H1 (cell line): ENCODE results near the gene CAPN11. TPM values are rescaled to one million over a fixed set of nuclear protein-coding genes. Genes with fewer than 3 reads are reported as not detected.

Experiments used
- CTCF ChIA-PET: fragments of 300-600 bp; sonication (Branson Sonifier 250); formaldehyde crosslinking; loops from one replicate; lab custom pipeline; 2021; ENCODE audit not compliant: partially characterized antibody; lab: Charles Lee
- POLR2A ChIA-PET: fragments of 300-600 bp; sonication (Branson Sonifier 250); formaldehyde crosslinking; loops from one replicate; lab custom pipeline; 2021; ENCODE audit warnings: inconsistent platforms; ENCODE audit not compliant: partially characterized antibody; lab: Charles Lee
- DNase-seq, 2 experiments: peaks; one replicate each; pipeline versions ENCODE4 v3.0.0 to v3.0.0-alpha.2; 2010 to 2022; ENCODE audit warnings: low spot score in 2 of 2, low read depth in 1 of 2, mixed read lengths in 1 of 2
- FAIRE-seq: peaks from 2 replicates; lab custom pipeline; 2011; peaks lifted over from hg19 to GRCh38; lab: Jason Lieb, UNC
- H2AFZ ChIP-seq: 2 replicates; pipeline ENCODE4 v1.8.1; 2012; ENCODE audit warnings: low read length, inconsistent platforms
- H2AK5ac ChIP-seq: 2 replicates; pipeline ENCODE4 v1.6.1; 2013; ENCODE audit warnings: low read depth, low read length
- H2BK120ac ChIP-seq: replicated peaks from 2 replicates; pipeline ENCODE3; 2013; ENCODE audit warnings: low read depth, low read length, inconsistent platforms
- H2BK12ac ChIP-seq: 2 replicates; pipeline ENCODE4 v1.6.1; 2013; ENCODE audit warnings: low read depth, low read length
- H2BK15ac ChIP-seq: 2 replicates; pipeline ENCODE4 v1.6.1; 2013; ENCODE audit warnings: low read length
- H2BK20ac ChIP-seq: 2 replicates; pipeline ENCODE4 v1.6.1; 2013; ENCODE audit warnings: low read length
- H2BK5ac ChIP-seq: 2 replicates; pipeline ENCODE4 v1.6.1; 2013; ENCODE audit warnings: low read depth, low read length
- H3K14ac ChIP-seq: 2 replicates; pipeline ENCODE4 v1.6.1; 2013; ENCODE audit warnings: inconsistent platforms; ENCODE audit not compliant: insufficient read length
- H3K18ac ChIP-seq: 2 replicates; pipeline ENCODE4 v1.6.1; 2013; ENCODE audit warnings: low read length; ENCODE audit errors: extremely low read depth
- H3K23ac ChIP-seq: 2 replicates; pipeline ENCODE4 v1.6.1; 2013; ENCODE audit warnings: inconsistent platforms; ENCODE audit not compliant: insufficient read length
- H3K23me2 ChIP-seq: 2 replicates; pipeline ENCODE4 v1.6.1; 2013; ENCODE audit warnings: low read depth, low read length
- H3K27ac ChIP-seq: 2 replicates; pipeline ENCODE4 v1.6.1; 2011; ENCODE audit warnings: low read depth, low read length, inconsistent platforms
- H3K27me3 ChIP-seq, 4 experiments: replicated peaks in 1 of 4; 1 replicate in 1 of 4; 2 replicates in 3 of 4; pipeline versions ENCODE4 v1.6.1 to v1.8.1; 2011 to 2013; ENCODE audit warnings: low read length in 3 of 4, mild to moderate bottlenecking in 3 of 4, inconsistent platforms in 2 of 4, mixed read lengths in 2 of 4, moderate library complexity in 1 of 4; ENCODE audit not compliant: control insufficient read depth in 3 of 4, insufficient read depth in 3 of 4; ENCODE audit errors: extremely low read depth in 1 of 4
- H3K36me3 ChIP-seq, 4 experiments: 2 replicates each; pipeline versions ENCODE4 v1.6.1 to v1.8.1; 2011 to 2013; ENCODE audit warnings: mild to moderate bottlenecking in 4 of 4, low read length in 3 of 4, moderate library complexity in 2 of 4, control low read depth in 1 of 4, inconsistent platforms in 1 of 4; ENCODE audit not compliant: insufficient read depth in 4 of 4, control insufficient read depth in 2 of 4
- H3K4ac ChIP-seq: replicated peaks from 2 replicates; pipeline ENCODE3; 2013; ENCODE audit warnings: low read length, low read depth, mixed read lengths, inconsistent platforms; ENCODE audit not compliant: insufficient read length
- H3K4me1 ChIP-seq, 4 experiments: replicated peaks in 1 of 4; 1 replicate in 1 of 4; 2 replicates in 3 of 4; pipeline versions ENCODE4 v1.6.1 to v1.8.1; 2011 to 2013; ENCODE audit warnings: low read length in 3 of 4, inconsistent platforms in 2 of 4, mixed read lengths in 1 of 4; ENCODE audit not compliant: insufficient read depth in 4 of 4, control insufficient read depth in 3 of 4
- H3K4me2 ChIP-seq, 2 experiments: 2 replicates each; pipeline versions ENCODE4 v1.6.1 to v1.8.1; 2011 to 2013; ENCODE audit warnings: low read depth in 2 of 2, low read length in 2 of 2, control low read depth in 1 of 2, inconsistent platforms in 1 of 2, mild to moderate bottlenecking in 1 of 2; ENCODE audit not compliant: insufficient read depth in 1 of 2
- H3K4me3 ChIP-seq, 4 experiments: fragments of 200-600, 300-600 bp in 1 of 4; sonication (generic), shearing (Covaris generic), sonication (Bioruptor Twin) in 1 of 4; 2 replicates each; pipeline versions ENCODE4 v1.5.1 to v1.8.1; 2011 to 2016; ENCODE audit warnings: low read length in 4 of 4, low read depth in 3 of 4, control low read depth in 2 of 4, inconsistent platforms in 2 of 4, mild to moderate bottlenecking in 2 of 4, mixed read lengths in 1 of 4, moderate library complexity in 1 of 4; ENCODE audit not compliant: insufficient read depth in 2 of 4; ENCODE audit errors: extremely low read depth in 1 of 4
- H3K56ac ChIP-seq: replicated peaks from 2 replicates; pipeline ENCODE3; 2013; ENCODE audit warnings: low read depth, mild to moderate bottlenecking, mixed read lengths, low read length, inconsistent platforms; ENCODE audit not compliant: insufficient read length
- H3K79me1 ChIP-seq: 2 replicates; pipeline ENCODE4 v1.6.1; 2013; ENCODE audit warnings: low read depth, low read length, control low read depth
- H3K79me2 ChIP-seq, 2 experiments: 2 replicates each; pipeline versions ENCODE4 v1.6.1 to v1.8.1; 2012 to 2013; ENCODE audit warnings: low read length in 2 of 2, mild to moderate bottlenecking in 2 of 2, inconsistent platforms in 1 of 2; ENCODE audit not compliant: insufficient read depth in 2 of 2, control insufficient read depth in 1 of 2
- H3K9ac ChIP-seq, 4 experiments: replicated peaks in 1 of 4; 1 replicate in 1 of 4; 2 replicates in 3 of 4; pipeline versions ENCODE4 v1.6.1 to v1.8.1; 2011 to 2013; ENCODE audit warnings: low read depth in 3 of 4, low read length in 3 of 4, control low read depth in 2 of 4, mild to moderate bottlenecking in 2 of 4, moderate library complexity in 2 of 4, inconsistent platforms in 1 of 4; ENCODE audit errors: extremely low read depth in 1 of 4
- H3K9me3 ChIP-seq, 2 experiments: 2 replicates each; pipeline versions ENCODE4 v1.6.1 to v1.8.1; 2012 to 2013; ENCODE audit warnings: mild to moderate bottlenecking in 2 of 2, moderate library complexity in 2 of 2, control low read depth in 1 of 2, inconsistent platforms in 1 of 2, low read depth in 1 of 2, low read length in 1 of 2, mixed read lengths in 1 of 2; ENCODE audit not compliant: insufficient read depth in 2 of 2
- H4K20me1 ChIP-seq, 2 experiments: replicated peaks in 1 of 2; 2 replicates each; pipeline versions ENCODE3 to v1.8.1; 2011 to 2013; ENCODE audit warnings: inconsistent platforms in 2 of 2, low read length in 2 of 2, mild to moderate bottlenecking in 1 of 2; ENCODE audit not compliant: insufficient read depth in 2 of 2, control insufficient read depth in 1 of 2
- H4K5ac ChIP-seq: 2 replicates; pipeline ENCODE4 v1.6.1; 2013; ENCODE audit warnings: low read length, low read depth, mixed read lengths, inconsistent platforms; ENCODE audit not compliant: insufficient read length
- H4K8ac ChIP-seq: 2 replicates; pipeline ENCODE4 v1.8.0; 2013; ENCODE audit warnings: mild to moderate bottlenecking, moderate library complexity, low read length, inconsistent platforms; ENCODE audit not compliant: insufficient read depth; ENCODE audit errors: extremely low read depth
- H4K91ac ChIP-seq: replicated peaks from 2 replicates; pipeline ENCODE3; 2013; ENCODE audit warnings: low read length, mixed read lengths, inconsistent platforms; ENCODE audit not compliant: insufficient read length
- KDM1A ChIP-seq: fragments of 200-600, 300-600 bp; sonication (generic); IDR thresholded peaks from 2 replicates; pipeline ENCODE4 v1.7.1; 2016; ENCODE audit warnings: mild to moderate bottlenecking, low read length, borderline replicate concordance
- ZNF274 ChIP-seq: IDR thresholded peaks from 2 replicates; pipeline ENCODE4 v1.7.0; 2012; ENCODE audit warnings: low read length, borderline replicate concordance; ENCODE audit errors: extremely low read depth
- WGBS, 2 experiments: shearing (Covaris generic) in 1 of 2; methylation state at CpG; one replicate each; pipeline versions ENCODE4 v1.1.6 to v1.1.7; 2013 to 2015; ENCODE audit warnings: low lambda C conversion rate in 2 of 2, mixed read lengths in 2 of 2, inconsistent platforms in 1 of 2, low coverage in 1 of 2, missing lambda C conversion rate in 1 of 2; ENCODE audit not compliant: insufficient replicate concordance in 2 of 2, insufficient coverage in 1 of 2, insufficient read length in 1 of 2; ENCODE audit errors: extremely low coverage in 1 of 2, missing lambda C conversion rate in 1 of 2; 5-methylcytosine and 5-hydroxymethylcytosine counted together
- polyA plus RNA-seq, 7 experiments: library from polyadenylated mRNA; depleted of rRNA in 3 of 7; stranded (reverse) in 5 of 7; unstranded in 2 of 7; fragments of >200 nt in 5 of 7; fragments of 200-250 nt in 2 of 7; gene quantifications; 1 replicate in 5 of 7; 2 replicates in 1 of 7; 4 replicates in 1 of 7; pipeline versions ENCODE4 v1.2.1 to v1.2.3, GENCODE V29; 2011 to 2013; ENCODE audit warnings: missing spikeins in 2 of 7, mixed read lengths in 2 of 7
- total RNA-seq: library from RNA; stranded (reverse); fragmentation: NEBNext Ultra II Directional; extraction: Animal tissue kit (Norgen Biotek cat#: 25700); gene quantifications from 2 replicates; pipeline ENCODE4 v1.2.1, GENCODE V29; 2021

The CAPN11 gene
- total and polyA plus RNA-seq, 2 of the 8 experiments (the other 6 are each of a cell fraction or from before 2014, with no cell fraction given) = 0.95 to 0.97 TPM

DNA sequence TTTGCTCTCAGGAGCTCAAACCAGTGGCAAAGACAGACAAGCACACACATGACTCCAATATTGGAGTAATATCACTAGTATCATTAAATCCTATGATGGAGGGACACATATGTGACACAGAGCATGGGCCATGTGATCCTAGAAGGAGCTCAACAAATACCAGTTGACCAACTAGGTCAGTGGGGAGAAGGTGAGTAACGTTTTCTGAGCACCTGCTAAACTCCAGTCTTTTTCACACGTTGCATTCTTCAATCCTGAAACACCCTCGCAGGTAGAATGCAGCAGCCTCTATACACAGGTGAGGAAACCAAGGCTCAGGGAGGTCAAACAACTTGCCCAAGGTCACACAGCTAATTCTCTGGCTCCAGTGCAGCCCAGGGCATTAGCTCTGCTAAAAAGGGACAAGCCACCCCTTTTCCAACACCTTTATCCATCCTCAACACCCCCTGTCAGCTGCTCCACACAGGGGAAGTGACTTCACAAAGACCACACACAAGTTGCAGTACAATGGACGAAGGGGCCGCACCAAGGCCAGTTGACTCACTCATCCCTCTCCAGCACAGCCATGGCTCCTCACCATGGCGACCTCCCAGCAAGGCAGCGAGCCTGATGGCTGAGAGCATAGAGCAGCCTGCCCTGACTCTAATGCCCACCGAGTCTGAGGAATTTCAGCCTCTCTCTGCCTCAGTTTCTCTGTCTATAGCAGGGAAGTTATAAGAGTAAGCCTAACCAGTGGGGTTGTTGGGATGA is 4.4 kb downstream of the CAPN11 start:
- H3K4me3 ChIP-seq = no peak overlapping the region
- H3K4ac ChIP-seq = no peak overlapping the region
- peak in 1 of 2 experiments; percentile 40 for DNase-seq
- H4K5ac ChIP-seq = no peak overlapping the region
- no peak overlapping the region for H3K56ac ChIP-seq
- no peaks in the 10 kb centered on the region for H4K20me1 ChIP-seq
- no peaks in the 10 kb centered on the region for H3K36me3 ChIP-seq
- no peaks in the 10 kb centered on the region for H3K79me2 ChIP-seq
- no peak overlapping the region for H2BK12ac ChIP-seq
- no peak overlapping the region for H3K18ac ChIP-seq
- H3K4me1 ChIP-seq = peaks cover 0 to 18% (median 13%) of the 10 kb centered on the region in 4 experiments; a peak in 6 of 7 replicates
- no peaks in the 10 kb centered on the region for H3K79me1 ChIP-seq
- no peak overlapping the region for H2AK5ac ChIP-seq
- TF ChIP-seq ZNF274 (no peak), KDM1A (peak; percentile 29; the same call in 1 of the 2 replicates)
- 0 out of 7 replicates have a peak, but pooled peaks cover 0 to 4% (median 0%) of the 10 kb centered on the region in 4 experiments for H3K27me3 ChIP-seq
- H3K27ac ChIP-seq = no peak overlapping the region
- H4K91ac ChIP-seq = no peak overlapping the region
- no peaks in the 10 kb centered on the region for H3K23me2 ChIP-seq
- no peak for FAIRE-seq
- no peak overlapping the region for H2BK120ac ChIP-seq
- ChIA-PET CTCF (interaction anchor here (0.6 to 3.3 kb wide), 17 partner anchors 10 to 105 kb away, joined by 3 to 33 read pairs (median 4); partner anchors contain the start of gene SLC29A1), POLR2A (interaction anchor here (0.7 to 4.2 kb wide), 12 partner anchors 8 to 94 kb away, joined by 3 to 17 read pairs (median 4); partner anchors contain the start of gene SLC29A1)
- peak overlapping the region; percentile 41; the same call in 1 of the 2 replicates for H4K8ac ChIP-seq
- H2AFZ ChIP-seq = no peak overlapping the region
- no peaks in the 10 kb centered on the region for H3K9me3 ChIP-seq
- H3K9ac ChIP-seq = no peak overlapping the region
- no peak overlapping the region for H3K23ac ChIP-seq
- no peak overlapping the region for H2BK20ac ChIP-seq
- peak overlapping the region; percentile 83 for H2BK15ac ChIP-seq
- no peak overlapping the region for H3K4me2 ChIP-seq
- no peak overlapping the region for H3K14ac ChIP-seq
- WGBS, 2 experiments = 86% methylated on average over 8 of the region's 8 CpGs; no CpG with 5 or more reads in 1 of the 2 experiments
- H2BK5ac ChIP-seq = no peak overlapping the region
